ENCODE data around the gene DHFR. TPM values are rescaled to one million over a fixed set of nuclear protein-coding genes. Genes with fewer than 3 reads are reported as not detected.

DHFR gene
- total RNA-seq, 2 donors from 2014 or later, result 3.9 to 4.8 TPM

- no peaks in the 10 kb centered on the region for H3K4me1 ChIP-seq
- H3K4me3 ChIP-seq, result no peak overlapping the region
- H3K36me3 ChIP-seq, result no peaks in the 10 kb centered on the region
- DNase-seq (ENCODE audit: low spot score), result no peak
- H3K27ac ChIP-seq, result no peak overlapping the region
- TF ChIP-seq CTCF (IDR thresholded peaks at IDR 0.05), result no peak
- H3K9me3 ChIP-seq, result no peaks in the 10 kb centered on the region
- no peaks in the 10 kb centered on the region for H3K27me3 ChIP-seq
These were observed 43.6 kb upstream of the DHFR start for GRCh38 chr5:80698369-80698768.

DNA sequence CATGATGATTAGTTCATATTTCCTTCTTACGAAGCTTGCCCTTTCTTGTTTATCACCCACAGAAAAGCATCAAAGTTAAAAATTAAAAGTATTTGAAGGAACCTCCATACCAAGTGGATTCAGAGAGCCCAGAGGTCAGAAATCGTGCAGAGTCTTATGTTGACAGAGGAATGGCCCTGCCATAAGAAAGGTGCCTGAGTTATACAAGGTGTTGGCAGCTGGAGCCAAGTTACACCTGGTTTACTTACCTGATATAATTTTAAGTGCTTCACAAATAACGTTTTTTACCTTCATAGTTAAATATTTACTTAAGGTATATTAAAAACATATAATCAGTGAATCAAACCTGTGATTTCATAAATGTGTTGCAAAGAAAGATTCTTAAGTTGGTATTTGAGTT, 42.3 kb upstream of the DHFR start:
- Histone ChIP-seq H3K4me3 (no peak overlapping the region), H3K9me3 (no peaks in the 10 kb centered on the region), H3K27me3 (no peaks in the 10 kb centered on the region), H3K36me3 (no peaks in the 10 kb centered on the region), H3K4me1 (no peaks in the 10 kb centered on the region), H3K27ac (no peak overlapping the region)
- no peak for DNase-seq (ENCODE audit: low spot score)
- TF ChIP-seq CTCF (IDR thresholded peaks at IDR 0.05), result no peak

- no peaks in the 10 kb centered on the region for H3K27me3 ChIP-seq
- no peak for DNase-seq (ENCODE audit: low spot score)
- H3K4me1 ChIP-seq, result no peaks in the 10 kb centered on the region
- H3K36me3 ChIP-seq, result no peaks in the 10 kb centered on the region
- no peak for TF ChIP-seq CTCF (IDR thresholded peaks at IDR 0.05)
- H3K4me3 ChIP-seq, result no peak overlapping the region
- no peak overlapping the region for H3K27ac ChIP-seq
- H3K9me3 ChIP-seq, result no peaks in the 10 kb centered on the region
These were observed 41.7 kb upstream of the DHFR start for GRCh38 chr5:80696450-80696849.

DNA sequence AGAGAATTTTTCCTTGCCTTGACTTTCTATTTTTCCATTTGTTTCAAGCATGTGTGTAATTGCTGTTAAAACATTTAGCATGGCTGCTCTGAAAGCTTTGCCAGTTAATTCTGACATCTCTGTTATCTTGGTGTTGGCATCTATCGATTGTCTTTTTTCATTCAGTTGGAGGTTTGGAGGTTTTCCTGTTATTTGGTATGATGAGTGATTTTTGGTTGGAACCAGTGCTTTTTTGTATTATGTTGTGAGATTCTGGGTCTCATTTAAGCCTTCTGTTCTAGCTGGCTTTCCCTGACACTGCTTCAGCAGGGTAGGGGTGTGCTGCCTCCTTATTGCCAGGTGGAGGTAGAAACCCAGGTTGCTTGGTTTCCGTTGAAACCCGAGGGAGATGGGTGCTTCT, 40.9 kb upstream of the DHFR start:
- DNase-seq (ENCODE audit: low spot score), result no peak
- Histone ChIP-seq H3K9me3 (no peaks in the 10 kb centered on the region), H3K4me1 (no peaks in the 10 kb centered on the region), H3K27me3 (no peaks in the 10 kb centered on the region), H3K4me3 (no peak overlapping the region), H3K27ac (no peak overlapping the region), H3K36me3 (no peaks in the 10 kb centered on the region)
- no peak for TF ChIP-seq CTCF (IDR thresholded peaks at IDR 0.05)

GRCh38 chr5:80689627-80690026, 34.8 kb upstream of the DHFR start:
- no peak for DNase-seq (ENCODE audit: low spot score)
- Histone ChIP-seq H3K4me3 (no peak overlapping the region), H3K4me1 (no peaks in the 10 kb centered on the region), H3K27ac (no peak overlapping the region), H3K27me3 (no peaks in the 10 kb centered on the region), H3K9me3 (no peaks in the 10 kb centered on the region), H3K36me3 (no peaks in the 10 kb centered on the region)
- no peak for TF ChIP-seq CTCF (IDR thresholded peaks at IDR 0.05)

GRCh38 chr5:80688648-80689420, 34.1 kb upstream of the DHFR start:
- no peaks in the 10 kb centered on the region for H3K36me3 ChIP-seq
- no peaks in the 10 kb centered on the region for H3K4me1 ChIP-seq
- H3K9me3 ChIP-seq, result no peaks in the 10 kb centered on the region
- H3K27ac ChIP-seq, result no peak overlapping the region
- DNase-seq (ENCODE audit: low spot score), result no peak
- TF ChIP-seq CTCF (IDR thresholded peaks at IDR 0.05), result no peak
- no peak overlapping the region for H3K4me3 ChIP-seq
- H3K27me3 ChIP-seq, result no peaks in the 10 kb centered on the region
